GM11168 (cell line): Measurements from ENCODE around the gene WNT7B.

Experiments
- in situ Hi-C: fragments of 300-500 bp; cut with MboI; formaldehyde crosslinking; loops from one replicate; pipeline ENCODE4 v1.12.0; 2022; ENCODE audit warnings: low sequenced_read_pairs; ENCODE audit not compliant: unreplicated experiment

Gene WNT7B

GRCh38 chr22:46008836-46009596, 32.1 kb upstream of the WNT7B start:
- in situ Hi-C loops, result loop anchor here (5.0 to 10.0 kb wide), 2 partner anchors 108 to 306 kb away; no protein-coding TSS in a partner anchor

DNA sequence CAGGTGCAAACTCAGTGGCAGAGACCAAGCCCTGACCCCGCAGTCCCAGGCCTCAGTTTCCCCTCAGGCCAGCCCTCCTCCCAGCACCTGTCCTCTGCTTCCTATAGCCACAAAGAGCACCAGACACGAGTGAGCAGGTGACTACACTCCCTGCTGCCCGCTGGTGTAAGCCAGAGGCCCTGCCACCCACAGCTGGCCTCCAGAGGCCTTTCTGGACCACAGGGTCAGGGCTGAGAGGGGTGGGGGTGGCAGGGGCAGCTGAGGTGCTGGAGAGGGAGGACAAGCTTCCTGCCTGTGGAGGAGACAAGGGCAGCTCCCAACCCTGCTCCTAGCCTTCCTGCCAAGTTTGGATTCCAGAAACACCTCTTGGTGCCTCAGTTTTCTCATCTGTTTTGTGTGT, 31.3 kb upstream of the WNT7B start:
- in situ Hi-C loops, result loop anchor here (5.0 to 10.0 kb wide), 2 partner anchors 109 to 307 kb away; no protein-coding TSS in a partner anchor

DNA sequence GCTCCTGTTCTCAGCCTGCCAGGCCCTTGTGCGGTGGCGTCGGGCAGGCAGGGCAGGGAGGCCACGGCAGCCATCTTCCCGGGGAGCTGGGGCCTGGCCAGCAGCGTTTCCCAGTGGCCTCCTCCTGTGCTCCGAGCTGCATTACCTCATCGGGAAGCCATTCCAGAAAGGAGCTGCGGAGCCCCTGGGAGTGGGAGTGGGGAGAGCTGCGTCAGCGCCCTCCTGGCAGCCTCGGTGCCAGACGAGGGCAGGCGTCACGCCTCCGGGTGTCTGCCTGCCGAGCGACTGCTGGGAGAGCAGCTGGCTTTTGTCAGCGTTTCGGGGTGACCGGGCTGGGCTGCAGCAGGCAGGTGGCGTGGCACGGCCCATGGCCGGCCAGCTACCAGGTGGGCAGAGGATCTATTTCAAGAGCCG, 30.9 kb upstream of the WNT7B start:
- in situ Hi-C loops, result loop anchor here (5.0 to 10.0 kb wide), 2 partner anchors 109 to 307 kb away; no protein-coding TSS in a partner anchor

GRCh38 chr22:46007003-46007847, 30.3 kb upstream of the WNT7B start:
- in situ Hi-C loops, result loop anchor here (5.0 to 10.0 kb wide), 2 partner anchors 110 to 308 kb away; no protein-coding TSS in a partner anchor

DNA sequence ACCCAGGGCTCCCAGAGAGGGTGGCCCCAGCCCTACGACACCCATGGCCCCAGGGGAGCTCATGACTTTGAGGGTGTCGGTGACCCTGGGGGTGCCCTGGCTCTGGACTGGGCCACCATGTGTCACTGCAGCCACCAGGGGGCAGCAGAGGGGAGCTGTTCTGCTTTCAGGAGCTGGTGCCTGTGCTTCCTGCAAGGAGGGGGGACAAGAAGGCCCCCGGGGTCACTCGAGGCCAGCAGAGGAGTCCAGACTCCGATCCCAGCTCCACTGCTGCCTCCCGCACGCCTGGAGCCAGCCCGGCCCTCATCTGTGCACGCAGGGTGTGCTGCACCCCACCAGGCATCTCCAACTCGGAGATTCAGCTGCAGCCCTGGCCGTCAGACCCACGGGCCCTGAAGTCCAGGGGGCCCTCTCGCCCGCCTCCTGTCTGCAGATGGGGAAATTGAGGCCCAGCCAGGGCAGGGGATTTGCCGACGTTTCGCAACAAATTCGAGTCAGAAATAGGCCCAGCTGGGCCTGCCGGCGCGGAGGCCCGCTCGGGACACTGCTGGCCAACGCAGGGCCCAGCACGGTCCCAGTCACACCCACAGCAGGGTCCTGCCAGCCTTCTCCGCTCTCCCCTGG, 29.5 kb upstream of the WNT7B start:
- in situ Hi-C loops, result loop anchor here (5.0 to 10.0 kb wide), 2 partner anchors 111 to 308 kb away; no protein-coding TSS in a partner anchor

DNA sequence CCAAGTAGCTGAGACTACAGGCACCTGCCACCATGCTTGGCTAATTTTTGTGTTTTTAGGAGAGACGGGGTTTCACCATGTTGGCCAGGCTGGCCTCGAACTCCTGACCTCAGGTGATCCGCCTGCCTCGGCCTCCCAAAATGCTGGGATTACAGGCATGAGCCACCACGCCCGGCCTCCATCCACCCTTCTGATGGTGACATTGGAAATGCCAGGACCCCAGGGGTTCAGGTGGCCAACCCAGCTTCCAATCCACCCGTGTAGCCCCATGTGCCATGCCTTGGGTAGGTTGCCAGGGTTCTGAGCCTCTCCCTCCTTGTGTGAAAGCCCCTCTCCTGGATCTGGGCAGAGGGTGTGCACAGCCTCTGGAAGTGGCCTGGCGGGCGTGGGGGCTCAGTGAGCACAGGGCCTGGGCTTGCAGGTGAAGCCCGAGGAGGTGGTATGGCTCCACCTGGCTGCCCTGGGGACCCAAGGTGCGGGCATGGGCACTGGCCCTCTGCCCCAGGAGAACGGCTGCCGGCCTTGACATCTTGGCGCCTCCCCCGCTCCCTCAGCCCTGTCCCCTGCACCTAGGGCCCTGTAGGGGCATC, 28.2 kb upstream of the WNT7B start:
- in situ Hi-C loops, result loop anchor here (5.0 to 10.0 kb wide), 2 partner anchors 112 to 310 kb away; no protein-coding TSS in a partner anchor

GRCh38 chr22:46004105-46004866, 27.3 kb upstream of the WNT7B start:
- in situ Hi-C loops, result loop anchor here (10.0 kb wide), 1 partner anchor 311 kb away; no protein-coding TSS in a partner anchor

DNA sequence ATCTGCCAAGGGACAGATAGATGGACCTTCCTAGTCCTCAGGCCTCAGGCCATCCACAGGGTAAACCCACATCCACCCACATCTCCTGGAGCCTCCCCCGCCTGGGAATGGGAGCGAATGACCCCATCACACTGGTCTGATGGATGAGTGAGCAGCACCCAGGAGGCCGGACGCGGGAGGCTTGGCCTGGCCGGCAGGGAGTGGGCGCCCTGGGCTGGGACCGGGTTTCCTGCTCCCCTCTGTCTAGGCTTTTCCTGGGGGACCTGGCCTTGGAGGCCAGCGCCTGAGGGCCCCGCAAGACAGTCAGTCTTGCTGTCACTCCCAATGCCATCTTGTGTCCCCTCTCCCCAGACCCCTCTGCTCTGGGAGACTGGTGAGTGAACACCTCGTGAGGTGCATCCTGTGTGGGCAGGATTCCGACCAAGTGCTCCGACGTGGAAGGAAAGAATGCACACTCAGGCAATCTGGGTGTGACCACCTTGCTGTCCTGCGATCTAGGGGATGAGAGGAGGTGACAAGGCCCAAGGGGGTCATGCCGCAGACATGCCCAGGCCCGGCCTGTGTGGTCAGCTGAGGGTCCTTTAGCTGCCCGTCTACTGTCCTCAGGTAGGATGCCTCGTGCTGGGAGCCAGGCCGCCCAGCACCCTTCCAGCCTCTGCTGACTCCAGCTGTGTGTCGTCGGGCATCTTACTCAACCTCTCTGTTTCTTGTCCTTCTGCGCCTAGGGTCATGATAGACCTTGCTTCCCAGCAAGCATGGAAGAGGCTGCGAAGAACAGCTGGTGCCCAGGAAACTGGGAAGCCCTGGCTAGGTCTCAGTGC, 26.5 kb upstream of the WNT7B start:
- in situ Hi-C loops, result loop anchor here (10.0 kb wide), 1 partner anchor 311 kb away; no protein-coding TSS in a partner anchor

- in situ Hi-C loops, result loop anchor here (10.0 kb wide), 1 partner anchor 312 kb away; no protein-coding TSS in a partner anchor
These were observed 25.9 kb upstream of the WNT7B start for GRCh38 chr22:46002757-46003270.

DNA sequence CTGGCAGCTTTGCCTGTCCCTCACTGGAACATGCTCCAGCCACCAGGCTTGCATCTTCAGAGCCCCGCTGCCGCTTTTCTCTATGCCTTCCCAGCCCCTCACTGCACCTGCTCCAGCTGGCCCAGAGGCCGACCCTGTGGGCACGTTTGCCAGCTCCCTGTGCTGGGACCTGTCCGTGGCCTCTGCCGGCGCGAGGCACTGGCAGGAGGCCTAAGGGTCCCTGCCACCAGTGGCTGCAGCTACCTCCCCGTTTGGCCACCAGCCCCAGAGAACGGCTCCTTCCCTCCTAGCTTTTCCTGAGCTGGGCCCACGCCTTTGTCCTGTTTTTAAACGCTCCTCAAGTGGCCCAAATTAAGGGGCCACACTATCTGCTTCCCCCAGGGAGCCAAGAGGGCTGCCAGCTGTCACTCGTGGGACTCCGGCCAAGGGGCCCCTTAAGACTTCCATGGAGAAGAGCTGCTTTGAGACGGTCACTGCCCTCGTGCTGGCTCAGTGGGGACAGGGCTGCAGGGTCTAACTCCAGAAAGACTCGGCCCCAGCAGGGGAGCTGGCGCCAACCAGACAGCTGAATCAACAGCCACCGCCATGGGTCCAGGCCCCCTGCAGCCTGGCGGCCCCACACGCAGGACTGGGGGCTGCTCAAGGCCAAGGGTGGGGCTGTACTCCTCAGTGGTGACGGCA, 24.6 kb upstream of the WNT7B start:
- in situ Hi-C loops, result loop anchor here (10.0 kb wide), 1 partner anchor 313 kb away; no protein-coding TSS in a partner anchor

GRCh38 chr22:46001046-46001425, 24.1 kb upstream of the WNT7B start:
- in situ Hi-C loops, result loop anchor here (10.0 kb wide), 1 partner anchor 314 kb away; no protein-coding TSS in a partner anchor

DNA sequence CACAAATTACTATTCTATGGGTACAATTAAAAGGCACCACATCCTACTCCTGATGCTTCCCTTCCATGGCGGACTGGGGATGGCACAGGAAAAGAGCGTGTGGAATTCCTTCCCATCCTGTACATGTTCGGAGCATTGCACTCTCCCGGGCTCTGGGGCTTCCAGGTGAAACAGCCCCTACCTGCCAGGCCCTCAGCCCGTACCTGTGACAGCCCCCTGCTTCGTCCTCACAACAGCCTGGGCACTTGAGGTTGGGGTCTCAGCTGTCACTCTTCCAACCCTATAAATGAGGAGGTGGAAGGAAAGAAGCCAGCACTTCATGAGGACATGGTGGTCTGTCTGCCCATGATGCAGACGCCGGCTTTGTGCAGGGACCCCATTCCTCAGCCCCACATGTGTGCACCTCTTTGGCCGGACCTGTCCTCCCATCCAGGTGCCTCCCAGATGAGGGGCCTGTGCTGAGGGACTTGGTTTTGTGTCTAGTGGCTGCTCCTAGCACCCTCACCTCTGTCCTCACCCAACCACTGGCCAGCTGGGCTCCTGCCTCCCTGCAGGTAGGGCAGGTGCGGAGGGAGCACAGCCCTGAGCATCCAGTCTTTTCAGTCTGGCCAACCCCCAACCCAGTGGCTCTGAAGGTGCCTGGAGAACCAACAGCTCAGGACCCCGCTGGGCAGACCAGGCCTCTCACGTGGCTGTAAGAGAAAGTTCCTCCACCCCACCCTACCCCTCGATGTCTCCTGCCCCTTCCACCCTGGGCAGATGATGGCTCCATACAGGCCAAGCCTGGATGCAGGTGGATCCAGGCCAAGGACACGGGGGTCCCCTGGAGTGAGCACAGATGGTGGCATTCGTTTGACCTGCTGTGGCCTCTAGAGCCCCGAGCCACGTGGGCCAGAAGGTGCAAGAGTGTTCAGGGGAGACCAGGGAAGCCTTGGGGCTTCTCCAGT, 23.4 kb upstream of the WNT7B start:
- in situ Hi-C loops, result loop anchor here (10.0 kb wide), 1 partner anchor 314 kb away; no protein-coding TSS in a partner anchor

GRCh38 chr22:45999379-45999971, 22.5 kb upstream of the WNT7B start:
- in situ Hi-C loops, result no loop called here

DNA sequence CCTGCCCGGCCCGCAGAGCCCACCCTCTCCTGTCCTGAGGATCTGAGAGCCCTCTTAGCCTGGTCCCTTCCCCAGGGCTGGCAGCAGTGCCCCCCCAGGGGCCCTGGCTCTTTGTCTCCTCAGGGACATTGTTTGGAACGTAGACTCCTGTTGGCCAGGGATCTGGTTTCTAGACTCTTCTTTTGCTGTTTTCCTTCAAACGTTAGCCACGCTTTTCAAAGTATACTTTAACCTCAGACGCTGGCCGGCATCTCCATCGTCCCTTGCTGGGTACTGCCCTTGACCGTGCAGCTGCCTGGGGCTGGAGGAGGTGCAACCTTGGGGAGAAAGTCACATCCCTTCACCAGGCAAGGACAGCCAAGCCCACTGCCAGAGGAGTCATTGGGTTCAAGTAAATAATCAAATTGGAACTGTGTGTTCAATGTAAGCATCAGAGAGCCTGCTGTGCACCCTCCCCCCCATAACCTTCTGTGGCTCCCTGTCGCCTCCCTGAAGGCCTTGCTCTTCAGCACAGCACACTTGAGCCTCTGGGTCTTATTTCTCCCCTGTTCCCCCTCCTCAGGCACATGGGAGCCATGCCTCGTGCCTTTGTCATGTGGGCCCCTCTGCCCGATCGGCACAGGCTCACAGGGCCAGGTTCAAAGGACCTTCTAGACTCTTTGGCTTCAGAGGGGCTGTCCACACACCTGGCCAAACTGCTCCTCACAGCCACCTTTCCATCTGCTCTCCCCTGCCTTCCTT, 21.8 kb upstream of the WNT7B start:
- in situ Hi-C loops, result no loop called here
